HG03108 (cell line): Measurements from ENCODE around the gene LYPD6B.

ENCODE experiments used
- ATAC-seq: cut with Tn5 transposase; IDR thresholded peaks from one replicate; pipeline ENCODE4 v1.9.1; 2021; ENCODE audit warnings: moderate library complexity; ENCODE audit not compliant: unreplicated experiment

The LYPD6B gene

DNA sequence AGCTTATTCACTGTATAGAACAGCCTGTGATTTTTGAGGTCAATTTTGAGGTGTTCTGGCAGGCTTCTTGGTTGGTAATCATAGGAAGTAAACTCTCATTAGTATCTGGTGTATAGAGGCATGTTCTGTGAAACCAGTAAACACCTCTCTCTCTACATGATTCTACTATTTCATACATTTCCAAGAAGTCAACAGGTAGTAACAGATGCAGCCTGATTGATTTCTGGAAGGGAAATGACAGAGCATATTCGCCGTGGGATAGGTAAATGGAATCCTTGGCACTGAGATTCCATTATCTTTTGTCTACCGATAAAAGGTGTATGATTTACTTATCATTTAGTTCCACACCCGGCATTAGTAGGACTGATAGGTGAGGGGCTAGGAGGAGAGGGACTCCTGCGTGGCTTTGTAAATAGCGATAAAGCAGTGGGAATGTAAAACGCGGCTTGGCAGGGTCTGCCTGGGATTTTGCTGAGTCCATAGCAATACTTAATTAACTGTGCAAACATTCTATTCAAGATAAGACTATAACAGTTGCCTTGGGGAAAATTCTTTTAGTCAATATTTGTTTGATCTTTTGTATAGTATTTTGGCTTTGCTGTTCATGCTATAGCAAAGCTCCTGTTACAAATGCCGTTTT, 32.3 kb downstream of the LYPD6B start:
- no peak for ATAC-seq

DNA sequence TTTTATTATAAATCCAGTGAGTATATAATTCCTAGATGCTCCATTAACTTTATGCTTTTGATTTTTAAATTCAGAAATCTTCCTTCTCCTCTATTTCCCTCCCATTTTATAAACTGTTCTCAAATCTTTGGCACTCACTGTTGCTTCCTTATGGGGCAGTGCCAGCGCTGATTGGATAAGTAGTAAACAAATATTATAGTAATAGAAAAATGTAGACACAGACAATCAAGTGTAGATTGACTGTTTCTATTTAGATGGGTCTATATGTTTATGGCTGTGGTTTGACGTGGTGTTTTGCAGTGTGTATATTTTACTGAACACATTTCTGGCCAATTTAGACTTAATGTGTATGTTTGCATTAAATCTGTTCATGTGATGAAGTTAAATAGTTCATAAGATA, 36.6 kb downstream of the LYPD6B start:
- ATAC-seq: no peak

GRCh38 chr2:149075853-149076252, 37.4 kb downstream of the LYPD6B start:
- no peak for ATAC-seq

DNA sequence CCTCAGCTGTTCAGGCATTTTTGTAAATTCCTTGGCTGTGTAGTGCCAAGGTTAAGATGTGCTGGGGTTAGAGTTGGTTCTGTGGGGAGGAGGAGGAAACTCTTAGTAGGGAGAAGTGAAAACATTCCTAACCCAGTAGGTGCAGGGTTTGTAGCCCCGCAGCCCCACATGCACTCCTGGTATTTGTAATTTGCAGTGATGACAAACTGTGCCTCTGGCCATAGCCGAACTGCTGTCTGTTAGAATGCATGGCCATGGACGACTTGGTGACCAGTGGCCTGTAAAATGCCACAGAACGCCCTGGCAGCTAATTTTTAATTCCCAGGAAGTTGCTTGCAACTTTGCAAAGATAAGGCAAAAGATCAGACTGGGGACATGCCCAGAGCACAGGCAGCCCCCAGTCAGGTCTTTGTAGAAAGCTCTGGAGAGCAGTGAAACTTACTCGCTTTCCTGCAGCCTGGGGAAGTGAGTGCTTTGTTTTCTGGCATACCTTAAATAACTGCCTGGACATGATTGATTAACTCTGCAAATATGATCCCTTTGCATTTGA, 38.4 kb downstream of the LYPD6B start:
- ATAC-seq: no peak

DNA sequence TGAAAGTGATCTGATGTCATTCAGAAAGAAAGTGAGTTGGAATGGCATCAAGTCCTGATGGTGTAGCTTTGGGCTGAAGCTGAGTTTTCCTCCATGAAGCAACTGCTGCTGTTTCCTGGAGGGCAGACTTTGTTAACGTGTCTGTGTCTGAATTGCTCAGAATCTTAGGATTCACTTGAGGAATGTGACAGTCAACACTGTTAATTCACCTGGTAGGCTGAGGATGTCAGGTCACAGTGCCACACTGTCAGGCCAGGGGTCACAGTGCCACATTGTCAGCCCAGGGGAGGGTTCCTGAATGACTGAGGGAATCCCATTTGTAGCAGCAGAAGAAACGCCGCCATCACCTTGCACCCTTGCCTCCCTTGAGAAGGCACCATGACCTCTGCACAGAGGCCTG, 39.4 kb downstream of the LYPD6B start:
- ATAC-seq: no peak

GRCh38 chr2:149080099-149080498, 41.6 kb downstream of the LYPD6B start:
- ATAC-seq: no peak

DNA sequence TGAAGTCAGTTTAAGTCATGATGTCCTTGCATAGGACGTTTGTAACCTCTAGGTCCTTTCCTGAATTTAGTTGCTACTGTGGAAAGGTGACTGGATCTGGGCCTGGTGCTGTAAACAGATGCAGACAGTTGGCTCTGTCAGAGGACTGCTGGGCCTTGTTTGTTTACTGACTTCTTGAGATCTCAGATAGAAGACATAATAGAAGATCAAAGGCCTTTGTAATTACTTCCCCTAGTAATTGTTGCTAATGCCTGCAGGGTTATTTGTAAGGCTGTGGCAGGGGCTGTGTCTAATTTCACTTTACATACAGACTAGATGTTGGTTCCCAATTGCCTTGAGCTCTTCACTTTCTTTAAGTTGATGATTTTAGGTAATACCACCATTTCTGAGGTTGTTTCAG, 42.5 kb downstream of the LYPD6B start:
- ATAC-seq: no peak

DNA sequence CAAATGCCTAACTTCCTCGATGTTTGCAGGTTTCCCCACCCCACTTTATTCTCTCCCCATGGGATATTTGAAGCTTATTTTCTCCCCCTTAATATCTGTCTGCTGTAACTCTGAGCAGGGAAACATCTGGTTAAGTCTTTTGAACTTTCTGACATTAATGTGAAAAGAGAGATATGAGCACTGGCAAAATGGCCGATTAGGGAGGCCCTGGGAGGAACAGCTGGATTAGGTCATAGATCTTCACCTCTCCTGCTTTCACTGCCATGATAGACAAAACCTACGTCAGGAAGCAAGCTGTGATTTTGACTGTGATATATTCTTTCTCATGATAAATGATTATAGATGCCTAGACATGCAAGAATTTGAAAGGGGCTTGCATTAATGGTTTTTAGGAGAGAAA, 43.6 kb downstream of the LYPD6B start:
- no peak for ATAC-seq

DNA sequence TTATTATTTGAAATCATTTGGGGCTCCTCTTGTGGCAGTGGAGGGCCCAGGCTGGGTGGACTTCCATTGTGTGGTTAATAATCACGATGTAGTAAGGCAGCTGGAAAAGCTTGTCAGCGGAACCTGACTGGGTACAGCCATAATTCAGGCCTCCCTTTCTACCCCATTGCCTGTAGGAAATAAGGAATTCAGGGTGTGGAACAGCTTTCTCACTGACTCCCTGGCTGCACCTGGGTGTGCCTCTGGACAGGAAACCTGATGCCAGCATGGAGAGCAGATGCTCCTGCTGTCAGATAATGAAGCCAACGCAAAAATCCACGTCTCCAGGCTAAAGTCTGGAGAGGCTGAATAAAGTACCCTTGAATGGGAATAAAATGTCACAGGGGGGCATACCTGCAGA, 44.2 kb downstream of the LYPD6B start:
- no peak for ATAC-seq

GRCh38 chr2:149084924-149085795, 46.7 kb downstream of the LYPD6B start:
- no peak for ATAC-seq

DNA sequence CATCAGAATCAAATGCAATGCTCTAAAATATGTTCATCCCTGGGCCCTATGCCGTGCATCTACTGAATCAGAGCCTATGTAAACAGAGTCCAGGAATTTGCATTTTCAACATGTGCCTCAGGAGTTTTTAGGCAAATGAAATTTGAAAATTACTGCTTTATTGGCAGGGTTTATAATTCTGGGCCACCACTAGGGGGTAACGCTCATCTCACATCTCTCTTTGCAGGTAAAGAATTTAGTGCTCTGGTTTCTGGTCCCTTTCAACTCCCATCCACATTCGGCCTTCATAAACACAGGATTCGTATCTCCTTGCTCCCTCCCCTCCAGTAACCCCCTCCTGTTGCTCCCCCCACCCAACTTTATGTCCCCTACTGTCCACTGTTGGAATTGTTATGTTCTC, 49.3 kb downstream of the LYPD6B start:
- ATAC-seq: no peak

DNA sequence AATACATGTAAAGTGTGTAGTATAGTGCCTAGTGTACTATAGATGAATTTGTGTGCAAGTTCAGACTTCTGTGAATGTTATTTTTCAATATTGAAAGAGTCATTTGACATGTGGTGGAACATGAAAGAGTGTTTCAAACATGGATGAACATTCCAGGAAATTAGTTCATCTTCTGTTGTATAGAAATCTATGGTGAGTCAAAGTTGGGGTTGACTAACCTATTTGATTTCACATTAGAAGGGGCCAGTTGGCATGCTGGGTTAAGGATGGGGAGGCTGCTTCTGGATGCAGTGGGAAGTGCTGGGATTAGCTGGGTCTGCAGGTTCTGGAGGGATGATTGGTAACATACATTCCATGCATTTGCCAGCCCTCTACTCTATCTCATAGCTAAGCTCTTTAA, 50.6 kb downstream of the LYPD6B start:
- no peak for ATAC-seq

- ATAC-seq: no peak
Observed at GRCh38 chr2:149090706-149091105, 52.2 kb downstream of the LYPD6B start.

DNA sequence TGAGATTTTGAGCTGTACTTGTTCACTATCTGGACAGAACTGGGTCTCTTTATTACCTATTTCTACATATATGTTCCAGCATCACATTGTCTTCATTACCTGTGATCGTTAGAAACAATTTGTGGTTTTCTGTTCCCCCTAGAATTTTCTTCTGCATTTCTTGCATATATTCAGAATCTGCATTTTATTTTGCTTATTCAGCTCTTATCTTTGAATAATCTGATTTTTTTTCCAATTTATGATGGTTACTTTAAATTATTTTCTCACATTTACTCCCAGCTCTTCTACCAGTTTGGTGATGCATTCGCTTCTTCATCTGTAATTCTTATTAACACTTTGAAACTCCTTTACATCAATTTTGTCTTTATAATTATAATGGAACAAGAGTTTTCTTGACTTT, 55.1 kb downstream of the LYPD6B start:
- no peak for ATAC-seq

GRCh38 chr2:149094217-149095015, 55.9 kb downstream of the LYPD6B start:
- ATAC-seq: no peak

DNA sequence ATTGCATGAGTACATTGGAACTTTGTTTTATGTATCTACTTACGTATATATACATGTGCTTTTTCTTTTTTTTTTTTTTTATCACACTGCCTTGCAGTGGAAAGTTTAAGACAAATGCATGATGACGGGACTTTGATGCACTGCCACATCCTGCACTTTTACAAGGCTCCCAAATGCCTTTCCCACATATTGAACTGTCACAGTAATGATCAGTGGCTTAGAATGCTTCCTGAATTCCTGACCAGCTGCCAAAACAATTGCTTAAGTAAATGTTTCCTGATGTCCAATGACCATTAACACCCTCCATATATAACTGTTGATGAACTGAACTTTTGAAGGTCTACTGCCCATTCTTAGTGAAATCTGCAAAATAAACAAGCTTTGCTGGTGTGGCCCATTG, 60.2 kb downstream of the LYPD6B start:
- no peak for ATAC-seq

GRCh38 chr2:149099298-149099697, 60.8 kb downstream of the LYPD6B start:
- ATAC-seq: no peak

GRCh38 chr2:149100739-149101699, 62.5 kb downstream of the LYPD6B start:
- ATAC-seq: no peak

DNA sequence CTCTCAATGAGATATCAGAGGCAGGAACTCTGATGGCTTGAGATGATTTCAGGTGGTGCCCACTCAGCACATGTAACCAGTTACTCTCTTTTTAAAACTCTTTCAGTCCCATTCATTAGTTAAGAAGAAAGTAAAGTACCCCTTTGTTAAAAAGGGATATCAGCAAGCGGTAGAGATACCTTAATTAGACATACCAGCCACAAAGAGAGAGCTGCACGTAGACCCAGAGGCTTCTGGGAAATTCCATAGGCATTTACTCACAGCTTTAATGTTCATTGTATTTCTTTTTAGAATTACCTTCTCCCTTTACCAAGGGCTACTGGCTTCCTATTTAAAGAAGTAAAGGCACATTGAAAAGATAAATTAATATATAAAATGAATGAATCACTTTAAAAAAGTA, 63.3 kb downstream of the LYPD6B start:
- no peak for ATAC-seq

GRCh38 chr2:149103081-149103620, 64.7 kb downstream of the LYPD6B start:
- ATAC-seq: no peak
